ENCODE results near the gene SPEM2.

- TF ChIP-seq GATA2 (IDR thresholded peaks at IDR 0.05; ENCODE audit: low read depth, low read length) (no peak), GATA3 (IDR thresholded peaks at IDR 0.05; ENCODE audit: low read depth, low read length) (no peak)
These were observed 46.3 kb downstream of the SPEM2 start for GRCh38 chr17:7471729-7472128.
